Esophagus squamous epithelium (tissue), 4 donors: Measurements from ENCODE around the gene CDC34.

Experiments used
- POLR2A ChIP-seq, 4 donors: fragments of 450-650 bp; IDR thresholded peaks; one replicate each; pipeline ENCODE4 v1.6.1; 2017; ENCODE audit warnings: antibody characterized with exemption in 4 of 4, mild to moderate bottlenecking in 4 of 4, moderate library complexity in 3 of 4
- TF ChIP-seq, protein P1 (sequence below), 6 experiments: fragments of 450-650 bp in 4 of 6; fragments of 200-600 bp in 2 of 6; sonication (generic) in 2 of 6; IDR thresholded peaks; one replicate each; pipeline ENCODE4 v1.5.1; 2016 to 2019; ENCODE audit warnings: antibody characterized with exemption in 6 of 6, mild to moderate bottlenecking in 4 of 6, moderate library complexity in 4 of 6

- TF ChIP-seq, protein P1, sequence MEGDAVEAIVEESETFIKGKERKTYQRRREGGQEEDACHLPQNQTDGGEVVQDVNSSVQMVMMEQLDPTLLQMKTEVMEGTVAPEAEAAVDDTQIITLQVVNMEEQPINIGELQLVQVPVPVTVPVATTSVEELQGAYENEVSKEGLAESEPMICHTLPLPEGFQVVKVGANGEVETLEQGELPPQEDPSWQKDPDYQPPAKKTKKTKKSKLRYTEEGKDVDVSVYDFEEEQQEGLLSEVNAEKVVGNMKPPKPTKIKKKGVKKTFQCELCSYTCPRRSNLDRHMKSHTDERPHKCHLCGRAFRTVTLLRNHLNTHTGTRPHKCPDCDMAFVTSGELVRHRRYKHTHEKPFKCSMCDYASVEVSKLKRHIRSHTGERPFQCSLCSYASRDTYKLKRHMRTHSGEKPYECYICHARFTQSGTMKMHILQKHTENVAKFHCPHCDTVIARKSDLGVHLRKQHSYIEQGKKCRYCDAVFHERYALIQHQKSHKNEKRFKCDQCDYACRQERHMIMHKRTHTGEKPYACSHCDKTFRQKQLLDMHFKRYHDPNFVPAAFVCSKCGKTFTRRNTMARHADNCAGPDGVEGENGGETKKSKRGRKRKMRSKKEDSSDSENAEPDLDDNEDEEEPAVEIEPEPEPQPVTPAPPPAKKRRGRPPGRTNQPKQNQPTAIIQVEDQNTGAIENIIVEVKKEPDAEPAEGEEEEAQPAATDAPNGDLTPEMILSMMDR (IDR thresholded peaks at IDR 0.05), result no peak
- TF ChIP-seq POLR2A (IDR thresholded peaks at IDR 0.05), result peak in 1 of 4 donors; percentile 16
Measured at GRCh38 chr19:485583-486236, 45.9 kb upstream of the CDC34 start.
